ENCODE measurements around the gene CACNB1. TPM values are rescaled to one million over a fixed set of nuclear protein-coding genes. Genes with fewer than 3 reads are reported as not detected.

Gene CACNB1
- total RNA-seq, 1 experiment from 2014 or later: 44.1 TPM

GRCh38 chr17:39235555-39236449, 38.3 kb upstream of the CACNB1 start:
- Mint-ChIP-seq H3K36me3 (ENCODE audit: insufficient read depth, unreplicated experiment) (peaks cover 10% of the 10 kb centered on the region), H3K27me3 (ENCODE audit: unreplicated experiment) (peaks cover 28% of the 10 kb centered on the region), H3K4me3 (ENCODE audit: low read depth, unreplicated experiment) (no peak overlapping the region), H3K9me3 (ENCODE audit: low read depth, unreplicated experiment) (no peaks in the 10 kb centered on the region), H3K27ac (ENCODE audit: unreplicated experiment) (no peak overlapping the region), H3K4me1 (ENCODE audit: low read depth, unreplicated experiment) (peaks cover 49% of the 10 kb centered on the region)
- intact Hi-C loops (cut with micrococcal nuclease; ENCODE audit: unreplicated experiment): no loop called here
- CTCF ChIA-PET: interaction anchor here (0.5 to 5.6 kb wide), 39 partner anchors 9 to 1759 kb away, joined by 3 to 165 read pairs (median 4); partner anchors contain the start of genes ARL5C, CACNB1 and RPL19
- peak; percentile 88 for DNase-seq
- peak; percentile 100 for TF ChIP-seq CTCF (IDR thresholded peaks at IDR 0.05; ENCODE audit: unreplicated experiment)
- no TSS peak for BruUV-seq (replicated peaks)

GRCh38 chr17:39231591-39232551, 34.4 kb upstream of the CACNB1 start:
- CTCF ChIA-PET: interaction anchor here (0.6 to 5.2 kb wide), 28 partner anchors 10 to 1858 kb away, joined by 3 to 91 read pairs (median 5); partner anchors contain the start of gene RPL19
- peaks cover 35% of the 10 kb centered on the region for H3K4me1 Mint-ChIP-seq (ENCODE audit: low read depth, unreplicated experiment)
- H3K36me3 Mint-ChIP-seq (ENCODE audit: insufficient read depth, unreplicated experiment): peaks cover 9% of the 10 kb centered on the region
- peak; percentile 88 for DNase-seq
- no TSS peak for BruUV-seq (replicated peaks)
- H3K9me3 Mint-ChIP-seq (ENCODE audit: low read depth, unreplicated experiment): no peaks in the 10 kb centered on the region
- peaks cover 54% of the 10 kb centered on the region for H3K27me3 Mint-ChIP-seq (ENCODE audit: unreplicated experiment)
- intact Hi-C loops (cut with micrococcal nuclease; ENCODE audit: unreplicated experiment): loop anchor here (1.0 kb wide), 1 partner anchor 25 kb away; no protein-coding TSS in a partner anchor
- no peak overlapping the region for H3K27ac Mint-ChIP-seq (ENCODE audit: unreplicated experiment)
- H3K4me3 Mint-ChIP-seq (ENCODE audit: low read depth, unreplicated experiment): no peak overlapping the region
- TF ChIP-seq CTCF (IDR thresholded peaks at IDR 0.05; ENCODE audit: unreplicated experiment): peak; percentile 100

- Mint-ChIP-seq H3K27me3 (ENCODE audit: unreplicated experiment) (peaks cover 62% of the 10 kb centered on the region), H3K4me3 (ENCODE audit: low read depth, unreplicated experiment) (no peak overlapping the region), H3K36me3 (ENCODE audit: insufficient read depth, unreplicated experiment) (peaks cover 9% of the 10 kb centered on the region), H3K27ac (ENCODE audit: unreplicated experiment) (no peak overlapping the region), H3K9me3 (ENCODE audit: low read depth, unreplicated experiment) (no peaks in the 10 kb centered on the region), H3K4me1 (ENCODE audit: low read depth, unreplicated experiment) (peaks cover 35% of the 10 kb centered on the region)
- peak; percentile 29 for TF ChIP-seq CTCF (IDR thresholded peaks at IDR 0.05; ENCODE audit: unreplicated experiment)
- DNase-seq: no peak
- CTCF ChIA-PET: interaction anchor here (0.6 to 5.2 kb wide), 24 partner anchors 9 to 1858 kb away, joined by 3 to 91 read pairs (median 5); partner anchors contain the start of gene RPL19
- BruUV-seq (replicated peaks): no TSS peak
- intact Hi-C loops (cut with micrococcal nuclease; ENCODE audit: unreplicated experiment): no loop called here
These were observed 33.7 kb upstream of the CACNB1 start for GRCh38 chr17:39231091-39231561.

GRCh38 chr17:39230361-39230760, 32.9 kb upstream of the CACNB1 start:
- H3K4me1 Mint-ChIP-seq (ENCODE audit: low read depth, unreplicated experiment): peaks cover 29% of the 10 kb centered on the region
- H3K36me3 Mint-ChIP-seq (ENCODE audit: insufficient read depth, unreplicated experiment): peaks cover 9% of the 10 kb centered on the region
- no peaks in the 10 kb centered on the region for H3K9me3 Mint-ChIP-seq (ENCODE audit: low read depth, unreplicated experiment)
- intact Hi-C loops (cut with micrococcal nuclease; ENCODE audit: unreplicated experiment): no loop called here
- peaks cover 69% of the 10 kb centered on the region for H3K27me3 Mint-ChIP-seq (ENCODE audit: unreplicated experiment)
- BruUV-seq (replicated peaks): no TSS peak
- H3K27ac Mint-ChIP-seq (ENCODE audit: unreplicated experiment): no peak overlapping the region
- H3K4me3 Mint-ChIP-seq (ENCODE audit: low read depth, unreplicated experiment): no peak overlapping the region
- DNase-seq: no peak
- TF ChIP-seq CTCF (IDR thresholded peaks at IDR 0.05; ENCODE audit: unreplicated experiment): no peak
- CTCF ChIA-PET: interaction anchor here (0.6 to 5.2 kb wide), 11 partner anchors 8 to 723 kb away, joined by 3 to 91 read pairs (median 6); partner anchors contain the start of gene RPL19

Measured in Calu3 (cell line).